Testis (tissue), 2 donors: Measurements from ENCODE around the gene ANO9.
"Not testable (repeated sequence)": the region's sequence is repeated elsewhere in the genome, so short reads cannot be mapped to it uniquely, and the experiment has no call there.

Experiments used
- POLR2A ChIP-seq: fragments of 450-650 bp; IDR thresholded peaks from one replicate; pipeline ENCODE4 v1.6.1; 2017; ENCODE audit warnings: antibody characterized with exemption, mild to moderate bottlenecking, moderate library complexity
- TF ChIP-seq, protein P1 (sequence below), 3 experiments: fragments of 450-650 bp in 2 of 3; fragments of 200-600 bp in 1 of 3; sonication (generic) in 1 of 3; IDR thresholded peaks; one replicate each; pipeline ENCODE4 v1.5.1; 2016 to 2019; ENCODE audit warnings: antibody characterized with exemption in 3 of 3, mild to moderate bottlenecking in 2 of 3, moderate library complexity in 1 of 3

DNA sequence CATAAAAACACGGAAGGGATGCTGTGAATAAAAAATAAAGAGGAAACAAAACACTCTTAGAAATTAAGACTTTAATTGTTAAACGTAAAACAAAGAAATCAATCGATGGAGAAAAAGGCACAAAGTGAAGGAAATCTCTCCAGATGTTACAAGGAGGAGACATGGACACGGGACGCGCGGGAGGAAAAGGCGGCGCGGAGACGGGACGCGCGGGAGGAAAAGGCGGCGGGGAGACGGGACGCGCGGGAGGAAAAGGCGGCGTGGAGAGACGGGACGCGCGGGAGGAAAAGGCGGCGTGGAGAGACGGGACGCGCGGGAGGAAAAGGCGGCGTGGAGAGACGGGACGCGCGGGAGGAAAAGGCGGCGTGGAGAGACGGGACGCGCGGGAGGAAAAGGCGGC is 17.0 kb downstream of the ANO9 start:
- not testable (repeated sequence) for TF ChIP-seq POLR2A
- TF ChIP-seq, protein P1, sequence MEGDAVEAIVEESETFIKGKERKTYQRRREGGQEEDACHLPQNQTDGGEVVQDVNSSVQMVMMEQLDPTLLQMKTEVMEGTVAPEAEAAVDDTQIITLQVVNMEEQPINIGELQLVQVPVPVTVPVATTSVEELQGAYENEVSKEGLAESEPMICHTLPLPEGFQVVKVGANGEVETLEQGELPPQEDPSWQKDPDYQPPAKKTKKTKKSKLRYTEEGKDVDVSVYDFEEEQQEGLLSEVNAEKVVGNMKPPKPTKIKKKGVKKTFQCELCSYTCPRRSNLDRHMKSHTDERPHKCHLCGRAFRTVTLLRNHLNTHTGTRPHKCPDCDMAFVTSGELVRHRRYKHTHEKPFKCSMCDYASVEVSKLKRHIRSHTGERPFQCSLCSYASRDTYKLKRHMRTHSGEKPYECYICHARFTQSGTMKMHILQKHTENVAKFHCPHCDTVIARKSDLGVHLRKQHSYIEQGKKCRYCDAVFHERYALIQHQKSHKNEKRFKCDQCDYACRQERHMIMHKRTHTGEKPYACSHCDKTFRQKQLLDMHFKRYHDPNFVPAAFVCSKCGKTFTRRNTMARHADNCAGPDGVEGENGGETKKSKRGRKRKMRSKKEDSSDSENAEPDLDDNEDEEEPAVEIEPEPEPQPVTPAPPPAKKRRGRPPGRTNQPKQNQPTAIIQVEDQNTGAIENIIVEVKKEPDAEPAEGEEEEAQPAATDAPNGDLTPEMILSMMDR (IDR thresholded peaks at IDR 0.05): not testable (repeated sequence)
